Activated T-cell treated with anti-CD3 and anti-CD28 coated beads for 48 hours (primary cell): ENCODE data around the gene PERCC1.

Experiments
- DNase-seq: peaks from one replicate; pipeline ENCODE4 v3.0.0-alpha.2; 2020; ENCODE audit warnings: low read depth

PERCC1 gene

GRCh38 chr16:1450218-1450617 lies 19.3 kb downstream of the PERCC1 start:
- no peak for DNase-seq

- no peak for DNase-seq
These were observed 20.0 kb downstream of the PERCC1 start for GRCh38 chr16:1450841-1451240.

GRCh38 chr16:1451702-1452392 lies 21.0 kb downstream of the PERCC1 start:
- DNase-seq, result no peak

- DNase-seq, result no peak
These were observed 21.7 kb downstream of the PERCC1 start for GRCh38 chr16:1452530-1452929.

GRCh38 chr16:1453316-1453715 lies 22.4 kb downstream of the PERCC1 start:
- DNase-seq, result no peak

GRCh38 chr16:1454561-1454960 lies 23.7 kb downstream of the PERCC1 start:
- no peak for DNase-seq

- DNase-seq, result no peak
These were observed 24.6 kb downstream of the PERCC1 start for GRCh38 chr16:1455190-1456171.

GRCh38 chr16:1456951-1457350 lies 26.1 kb downstream of the PERCC1 start:
- no peak for DNase-seq

GRCh38 chr16:1457489-1458245 lies 26.8 kb downstream of the PERCC1 start:
- no peak for DNase-seq

GRCh38 chr16:1458336-1458976 lies 27.6 kb downstream of the PERCC1 start:
- DNase-seq, result peak; percentile 42

- DNase-seq, result no peak
These were observed 28.1 kb downstream of the PERCC1 start for GRCh38 chr16:1458977-1459341.

- no peak for DNase-seq
These were observed 29.1 kb downstream of the PERCC1 start for GRCh38 chr16:1459967-1460366.

GRCh38 chr16:1460602-1461138 lies 29.8 kb downstream of the PERCC1 start:
- DNase-seq, result no peak

- DNase-seq, result no peak
These were observed 30.3 kb downstream of the PERCC1 start for GRCh38 chr16:1461146-1461545.

GRCh38 chr16:1464196-1464893 lies 33.5 kb downstream of the PERCC1 start:
- DNase-seq, result no peak

GRCh38 chr16:1464894-1465566 lies 34.2 kb downstream of the PERCC1 start:
- no peak for DNase-seq

- DNase-seq, result no peak
These were observed 34.7 kb downstream of the PERCC1 start for GRCh38 chr16:1465567-1465915.

GRCh38 chr16:1466054-1466453 lies 35.2 kb downstream of the PERCC1 start:
- no peak for DNase-seq

GRCh38 chr16:1466968-1467521 lies 36.2 kb downstream of the PERCC1 start:
- no peak for DNase-seq

- no peak for DNase-seq
These were observed 37.5 kb downstream of the PERCC1 start for GRCh38 chr16:1468426-1468810.
